A172 (cell line): ENCODE data around the gene CCL25. TPM values are rescaled to one million over a fixed set of nuclear protein-coding genes. Genes with fewer than 3 reads are reported as not detected.

ENCODE experiments used
- DNase-seq: peaks from one replicate; pipeline ENCODE4 v3.0.0-alpha.2; 2015; ENCODE audit warnings: low spot score
- total RNA-seq: library from RNA; depleted of rRNA; stranded (reverse); fragments of >200 nt; shearing (Covaris generic); gene quantifications from 2 replicates; pipeline ENCODE4 v1.2.3, GENCODE V29; 2014; rRNA removed

CCL25 gene
- total RNA-seq, 1 experiment from 2014 or later: not detected

GRCh38 chr19:8109890-8110662 lies 57.5 kb downstream of the CCL25 start:
- no peak for DNase-seq

GRCh38 chr19:8110931-8111330 lies 58.4 kb downstream of the CCL25 start:
- DNase-seq: no peak

- no peak for DNase-seq
Measured at GRCh38 chr19:8111376-8111775, 58.8 kb downstream of the CCL25 start.

Other genes with a start within 250 kb of the CCL25 start
- gene EVI5L, start 222.5 kb upstream of the CCL25 start, total RNA-seq: 20.2 and 21.1 TPM in 2 replicates
- gene PRR36, start 178.4 kb upstream of the CCL25 start, total RNA-seq: 1.0 and 1.2 TPM in 2 replicates
- 30.8 and 33.7 TPM in 2 replicates for gene LRRC8E, start 164.2 kb upstream of the CCL25 start, total RNA-seq
- gene MAP2K7, start 148.9 kb upstream of the CCL25 start, total RNA-seq: 7.1 and 12.7 TPM in 2 replicates
- gene TGFBR3L, start 137.9 kb upstream of the CCL25 start, total RNA-seq: 0.34 TPM in 1 of 2 replicates, not detected in the other
- gene SNAPC2, start 132.4 kb upstream of the CCL25 start, total RNA-seq: 30.6 and 44.5 TPM in 2 replicates
- 24.3 and 37.0 TPM in 2 replicates for gene CTXN1, start 126.6 kb upstream of the CCL25 start, total RNA-seq
- gene TIMM44, start 109.1 kb upstream of the CCL25 start, total RNA-seq: 82.0 and 92.0 TPM in 2 replicates
- gene ELAVL1, start 47.1 kb upstream of the CCL25 start, total RNA-seq: 69.3 and 79.7 TPM in 2 replicates
- gene FBN3, start 96.8 kb downstream of the CCL25 start, total RNA-seq: 0.62 TPM in 1 of 2 replicates, not detected in the other
- gene CERS4, start 156.6 kb downstream of the CCL25 start, total RNA-seq: 18.3 and 19.7 TPM in 2 replicates